H1 (cell line): ENCODE measurements around the gene VWCE. TPM values are rescaled to one million over a fixed set of nuclear protein-coding genes. Genes with fewer than 3 reads are reported as not detected.

Experiments used
- CTCF ChIA-PET: fragments of 300-600 bp; sonication (Branson Sonifier 250); formaldehyde crosslinking; loops from one replicate; lab custom pipeline; 2021; ENCODE audit not compliant: partially characterized antibody; lab: Charles Lee
- POLR2A ChIA-PET: fragments of 300-600 bp; sonication (Branson Sonifier 250); formaldehyde crosslinking; loops from one replicate; lab custom pipeline; 2021; ENCODE audit warnings: inconsistent platforms; ENCODE audit not compliant: partially characterized antibody; lab: Charles Lee
- DNase-seq, 2 experiments: peaks; one replicate each; pipeline versions ENCODE4 v3.0.0 to v3.0.0-alpha.2; 2010 to 2022; ENCODE audit warnings: low spot score in 2 of 2, low read depth in 1 of 2, mixed read lengths in 1 of 2
- FAIRE-seq: peaks from 2 replicates; lab custom pipeline; 2011; peaks lifted over from hg19 to GRCh38; lab: Jason Lieb, UNC
- H2AFZ ChIP-seq: 2 replicates; pipeline ENCODE4 v1.8.1; 2012; ENCODE audit warnings: low read length, inconsistent platforms
- H2AK5ac ChIP-seq: 2 replicates; pipeline ENCODE4 v1.6.1; 2013; ENCODE audit warnings: low read depth, low read length
- H2BK120ac ChIP-seq: replicated peaks from 2 replicates; pipeline ENCODE3; 2013; ENCODE audit warnings: low read depth, low read length, inconsistent platforms
- H2BK12ac ChIP-seq: 2 replicates; pipeline ENCODE4 v1.6.1; 2013; ENCODE audit warnings: low read depth, low read length
- H2BK15ac ChIP-seq: 2 replicates; pipeline ENCODE4 v1.6.1; 2013; ENCODE audit warnings: low read length
- H2BK20ac ChIP-seq: 2 replicates; pipeline ENCODE4 v1.6.1; 2013; ENCODE audit warnings: low read length
- H2BK5ac ChIP-seq: 2 replicates; pipeline ENCODE4 v1.6.1; 2013; ENCODE audit warnings: low read depth, low read length
- H3K14ac ChIP-seq: 2 replicates; pipeline ENCODE4 v1.6.1; 2013; ENCODE audit warnings: inconsistent platforms; ENCODE audit not compliant: insufficient read length
- H3K18ac ChIP-seq: 2 replicates; pipeline ENCODE4 v1.6.1; 2013; ENCODE audit warnings: low read length; ENCODE audit errors: extremely low read depth
- H3K23ac ChIP-seq: 2 replicates; pipeline ENCODE4 v1.6.1; 2013; ENCODE audit warnings: inconsistent platforms; ENCODE audit not compliant: insufficient read length
- H3K23me2 ChIP-seq: 2 replicates; pipeline ENCODE4 v1.6.1; 2013; ENCODE audit warnings: low read depth, low read length
- H3K27ac ChIP-seq: 2 replicates; pipeline ENCODE4 v1.6.1; 2011; ENCODE audit warnings: low read depth, low read length, inconsistent platforms
- H3K27me3 ChIP-seq, 4 experiments: replicated peaks in 1 of 4; 1 replicate in 1 of 4; 2 replicates in 3 of 4; pipeline versions ENCODE4 v1.6.1 to v1.8.1; 2011 to 2013; ENCODE audit warnings: low read length in 3 of 4, mild to moderate bottlenecking in 3 of 4, inconsistent platforms in 2 of 4, mixed read lengths in 2 of 4, moderate library complexity in 1 of 4; ENCODE audit not compliant: control insufficient read depth in 3 of 4, insufficient read depth in 3 of 4; ENCODE audit errors: extremely low read depth in 1 of 4
- H3K36me3 ChIP-seq, 4 experiments: 2 replicates each; pipeline versions ENCODE4 v1.6.1 to v1.8.1; 2011 to 2013; ENCODE audit warnings: mild to moderate bottlenecking in 4 of 4, low read length in 3 of 4, moderate library complexity in 2 of 4, control low read depth in 1 of 4, inconsistent platforms in 1 of 4; ENCODE audit not compliant: insufficient read depth in 4 of 4, control insufficient read depth in 2 of 4
- H3K4ac ChIP-seq: replicated peaks from 2 replicates; pipeline ENCODE3; 2013; ENCODE audit warnings: low read length, low read depth, mixed read lengths, inconsistent platforms; ENCODE audit not compliant: insufficient read length
- H3K4me1 ChIP-seq, 4 experiments: replicated peaks in 1 of 4; 1 replicate in 1 of 4; 2 replicates in 3 of 4; pipeline versions ENCODE4 v1.6.1 to v1.8.1; 2011 to 2013; ENCODE audit warnings: low read length in 3 of 4, inconsistent platforms in 2 of 4, mixed read lengths in 1 of 4; ENCODE audit not compliant: insufficient read depth in 4 of 4, control insufficient read depth in 3 of 4
- H3K4me2 ChIP-seq, 2 experiments: 2 replicates each; pipeline versions ENCODE4 v1.6.1 to v1.8.1; 2011 to 2013; ENCODE audit warnings: low read depth in 2 of 2, low read length in 2 of 2, control low read depth in 1 of 2, inconsistent platforms in 1 of 2, mild to moderate bottlenecking in 1 of 2; ENCODE audit not compliant: insufficient read depth in 1 of 2
- H3K4me3 ChIP-seq, 4 experiments: fragments of 200-600, 300-600 bp in 1 of 4; sonication (generic), shearing (Covaris generic), sonication (Bioruptor Twin) in 1 of 4; 2 replicates each; pipeline versions ENCODE4 v1.5.1 to v1.8.1; 2011 to 2016; ENCODE audit warnings: low read length in 4 of 4, low read depth in 3 of 4, control low read depth in 2 of 4, inconsistent platforms in 2 of 4, mild to moderate bottlenecking in 2 of 4, mixed read lengths in 1 of 4, moderate library complexity in 1 of 4; ENCODE audit not compliant: insufficient read depth in 2 of 4; ENCODE audit errors: extremely low read depth in 1 of 4
- H3K56ac ChIP-seq: replicated peaks from 2 replicates; pipeline ENCODE3; 2013; ENCODE audit warnings: low read depth, mild to moderate bottlenecking, mixed read lengths, low read length, inconsistent platforms; ENCODE audit not compliant: insufficient read length
- H3K79me1 ChIP-seq: 2 replicates; pipeline ENCODE4 v1.6.1; 2013; ENCODE audit warnings: low read depth, low read length, control low read depth
- H3K79me2 ChIP-seq, 2 experiments: 2 replicates each; pipeline versions ENCODE4 v1.6.1 to v1.8.1; 2012 to 2013; ENCODE audit warnings: low read length in 2 of 2, mild to moderate bottlenecking in 2 of 2, inconsistent platforms in 1 of 2; ENCODE audit not compliant: insufficient read depth in 2 of 2, control insufficient read depth in 1 of 2
- H3K9ac ChIP-seq, 4 experiments: replicated peaks in 1 of 4; 1 replicate in 1 of 4; 2 replicates in 3 of 4; pipeline versions ENCODE4 v1.6.1 to v1.8.1; 2011 to 2013; ENCODE audit warnings: low read depth in 3 of 4, low read length in 3 of 4, control low read depth in 2 of 4, mild to moderate bottlenecking in 2 of 4, moderate library complexity in 2 of 4, inconsistent platforms in 1 of 4; ENCODE audit errors: extremely low read depth in 1 of 4
- H3K9me3 ChIP-seq, 2 experiments: 2 replicates each; pipeline versions ENCODE4 v1.6.1 to v1.8.1; 2012 to 2013; ENCODE audit warnings: mild to moderate bottlenecking in 2 of 2, moderate library complexity in 2 of 2, control low read depth in 1 of 2, inconsistent platforms in 1 of 2, low read depth in 1 of 2, low read length in 1 of 2, mixed read lengths in 1 of 2; ENCODE audit not compliant: insufficient read depth in 2 of 2
- H4K20me1 ChIP-seq, 2 experiments: replicated peaks in 1 of 2; 2 replicates each; pipeline versions ENCODE3 to v1.8.1; 2011 to 2013; ENCODE audit warnings: inconsistent platforms in 2 of 2, low read length in 2 of 2, mild to moderate bottlenecking in 1 of 2; ENCODE audit not compliant: insufficient read depth in 2 of 2, control insufficient read depth in 1 of 2
- H4K5ac ChIP-seq: 2 replicates; pipeline ENCODE4 v1.6.1; 2013; ENCODE audit warnings: low read length, low read depth, mixed read lengths, inconsistent platforms; ENCODE audit not compliant: insufficient read length
- H4K8ac ChIP-seq: 2 replicates; pipeline ENCODE4 v1.8.0; 2013; ENCODE audit warnings: mild to moderate bottlenecking, moderate library complexity, low read length, inconsistent platforms; ENCODE audit not compliant: insufficient read depth; ENCODE audit errors: extremely low read depth
- H4K91ac ChIP-seq: replicated peaks from 2 replicates; pipeline ENCODE3; 2013; ENCODE audit warnings: low read length, mixed read lengths, inconsistent platforms; ENCODE audit not compliant: insufficient read length
- KDM4A ChIP-seq: IDR thresholded peaks from one replicate; pipeline ENCODE4 v1.7.1; 2012; ENCODE audit warnings: low read depth, mild to moderate bottlenecking, moderate library complexity, low read length, inconsistent platforms; ENCODE audit not compliant: severe bottlenecking
- TAF7 ChIP-seq: optimal IDR thresholded peaks from 2 replicates; pipeline ENCODE3; 2011; ENCODE audit warnings: low read depth, mild to moderate bottlenecking, inconsistent platforms, low read length, moderate library complexity, borderline replicate concordance
- WGBS, 2 experiments: shearing (Covaris generic) in 1 of 2; methylation state at CpG; one replicate each; pipeline versions ENCODE4 v1.1.6 to v1.1.7; 2013 to 2015; ENCODE audit warnings: low lambda C conversion rate in 2 of 2, mixed read lengths in 2 of 2, inconsistent platforms in 1 of 2, low coverage in 1 of 2, missing lambda C conversion rate in 1 of 2; ENCODE audit not compliant: insufficient replicate concordance in 2 of 2, insufficient coverage in 1 of 2, insufficient read length in 1 of 2; ENCODE audit errors: extremely low coverage in 1 of 2, missing lambda C conversion rate in 1 of 2; 5-methylcytosine and 5-hydroxymethylcytosine counted together
- polyA plus RNA-seq, 7 experiments: library from polyadenylated mRNA; depleted of rRNA in 3 of 7; stranded (reverse) in 5 of 7; unstranded in 2 of 7; fragments of >200 nt in 5 of 7; fragments of 200-250 nt in 2 of 7; gene quantifications; 1 replicate in 5 of 7; 2 replicates in 1 of 7; 4 replicates in 1 of 7; pipeline versions ENCODE4 v1.2.1 to v1.2.3, GENCODE V29; 2011 to 2013; ENCODE audit warnings: missing spikeins in 2 of 7, mixed read lengths in 2 of 7
- total RNA-seq: library from RNA; stranded (reverse); fragmentation: NEBNext Ultra II Directional; extraction: Animal tissue kit (Norgen Biotek cat#: 25700); gene quantifications from 2 replicates; pipeline ENCODE4 v1.2.1, GENCODE V29; 2021

VWCE gene
- total and polyA plus RNA-seq, 2 of the 8 experiments (the other 6 are each of a cell fraction or from before 2014, with no cell fraction given), result 9.5 to 12.3 TPM

- Histone ChIP-seq H2BK5ac (no peak overlapping the region), H2BK20ac (no peak overlapping the region), H2BK12ac (no peak overlapping the region), H3K18ac (no peak overlapping the region), H3K27me3 (no peaks in the 10 kb centered on the region), H3K4me3 (no peak overlapping the region), H2AFZ (no peak overlapping the region), H3K56ac (no peak overlapping the region), H4K5ac (no peak overlapping the region), H3K4ac (no peak overlapping the region), H2BK15ac (no peak overlapping the region), H2BK120ac (no peak overlapping the region), H3K27ac (no peak overlapping the region), H3K23ac (no peak overlapping the region)
- no peak for TF ChIP-seq TAF7
- no peak for TF ChIP-seq KDM4A
- TF ChIP-seq, all 59 proteins: peak for 0
- no peak for FAIRE-seq
- Histone ChIP-seq H3K79me1 (no peaks in the 10 kb centered on the region; the same call in 1 of the 2 replicates), H4K8ac (no peak overlapping the region), H3K9ac (no peak overlapping the region), H3K4me1 (no peaks in the 10 kb centered on the region), H3K14ac (no peak overlapping the region), H4K20me1 (peaks cover 2 to 4% of the 10 kb centered on the region in 2 experiments), H3K4me2 (no peak overlapping the region), H4K91ac (no peak overlapping the region), H3K36me3 (peaks cover 63 to 90% (median 84%) of the 10 kb centered on the region in 4 experiments), H3K23me2 (no peaks in the 10 kb centered on the region; the same call in 1 of the 2 replicates), H3K79me2 (no peaks in the 10 kb centered on the region), H3K9me3 (no peaks in the 10 kb centered on the region), H2AK5ac (no peak overlapping the region)
- POLR2A ChIA-PET, result interaction anchor here (1.0 to 2.4 kb wide), 5 partner anchors 8 to 24 kb away, joined by 3 to 6 read pairs (median 4); partner anchors contain the start of gene TKFC
- WGBS, 2 experiments, result 89% methylated on average over 7 of the region's 7 CpGs; no CpG with 5 or more reads in 1 of the 2 experiments
- DNase-seq, result no peak
- CTCF ChIA-PET, result interaction anchor here (1.2 to 3.0 kb wide), 4 partner anchors 17 to 83 kb away, joined by 3 to 7 read pairs (median 4); partner anchors contain the start of gene TMEM216
These were observed 14.6 kb upstream of the VWCE start for GRCh38 chr11:61309739-61310138.
